IPS-18a (cell line): ENCODE results near the gene MRPL21.

ENCODE experiments used
- H3K27ac ChIP-seq: one replicate; pipeline ENCODE4 v1.5.1; 2013; ENCODE audit warnings: low read length
- H3K27me3 ChIP-seq: one replicate; pipeline ENCODE4 v1.6.1; 2013; ENCODE audit warnings: mild to moderate bottlenecking, low read length; ENCODE audit not compliant: control insufficient read depth, insufficient read depth
- H3K36me3 ChIP-seq: one replicate; pipeline ENCODE4 v1.6.1; 2013; ENCODE audit warnings: low read depth, low read length; ENCODE audit not compliant: control insufficient read depth
- H3K4me1 ChIP-seq: one replicate; pipeline ENCODE4 v1.6.1; 2013; ENCODE audit warnings: low read depth, low read length; ENCODE audit not compliant: control insufficient read depth
- H3K4me3 ChIP-seq: one replicate; pipeline ENCODE4 v1.5.1; 2013; ENCODE audit warnings: low read length
- H3K9ac ChIP-seq: one replicate; pipeline ENCODE4 v1.6.1; 2013; ENCODE audit warnings: mild to moderate bottlenecking, low read length, moderate library complexity
- H3K9me3 ChIP-seq: one replicate; pipeline ENCODE4 v1.6.1; 2013; ENCODE audit warnings: low read depth, low read length; ENCODE audit not compliant: control insufficient read depth

The MRPL21 gene

DNA sequence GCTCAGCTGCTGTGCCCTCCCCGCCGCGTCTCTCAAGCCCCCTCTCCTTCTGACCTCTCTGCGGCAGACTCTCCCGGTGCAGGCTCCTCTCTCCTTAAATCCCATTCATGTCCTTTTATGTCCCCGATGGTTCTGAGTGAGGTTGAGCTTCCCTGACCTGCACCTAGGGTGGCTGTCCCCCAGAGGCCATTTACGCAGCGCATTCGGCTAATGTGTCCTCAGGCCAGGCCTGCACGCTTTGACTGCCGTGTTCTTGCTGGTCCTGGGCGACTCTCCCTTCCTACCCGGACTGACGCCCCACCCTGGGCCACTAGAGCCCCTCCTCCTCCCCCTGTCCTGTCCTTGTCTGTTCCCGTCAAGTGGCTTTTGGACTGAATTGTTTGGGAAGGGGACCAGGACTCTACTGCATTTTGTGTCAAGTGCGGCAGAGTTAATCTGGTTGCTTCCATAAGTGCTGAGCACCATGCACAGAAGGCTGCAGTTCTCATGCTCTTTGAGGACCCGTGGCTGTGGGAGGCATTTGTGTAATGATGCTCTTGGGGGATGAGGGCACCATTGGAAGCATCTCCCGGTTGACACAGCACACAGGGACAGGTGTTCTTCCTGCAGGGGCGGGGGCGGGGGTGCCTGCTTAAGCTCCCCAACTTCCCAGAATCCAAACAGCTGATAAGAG lies 37.2 kb upstream of the MRPL21 start:
- no peaks in the 10 kb centered on the region for H3K27me3 ChIP-seq
- H3K4me3 ChIP-seq = no peak overlapping the region
- H3K27ac ChIP-seq = no peak overlapping the region
- no peaks in the 10 kb centered on the region for H3K4me1 ChIP-seq
- H3K36me3 ChIP-seq = peaks cover 25% of the 10 kb centered on the region
- H3K9me3 ChIP-seq = no peaks in the 10 kb centered on the region
- no peak overlapping the region for H3K9ac ChIP-seq

- Histone ChIP-seq H3K9ac (no peak overlapping the region), H3K27ac (no peak overlapping the region), H3K36me3 (peaks cover 28% of the 10 kb centered on the region), H3K4me1 (no peaks in the 10 kb centered on the region), H3K27me3 (no peaks in the 10 kb centered on the region), H3K4me3 (no peak overlapping the region), H3K9me3 (no peaks in the 10 kb centered on the region)
These were observed 36.2 kb upstream of the MRPL21 start for GRCh38 chr11:68939583-68940555.

DNA sequence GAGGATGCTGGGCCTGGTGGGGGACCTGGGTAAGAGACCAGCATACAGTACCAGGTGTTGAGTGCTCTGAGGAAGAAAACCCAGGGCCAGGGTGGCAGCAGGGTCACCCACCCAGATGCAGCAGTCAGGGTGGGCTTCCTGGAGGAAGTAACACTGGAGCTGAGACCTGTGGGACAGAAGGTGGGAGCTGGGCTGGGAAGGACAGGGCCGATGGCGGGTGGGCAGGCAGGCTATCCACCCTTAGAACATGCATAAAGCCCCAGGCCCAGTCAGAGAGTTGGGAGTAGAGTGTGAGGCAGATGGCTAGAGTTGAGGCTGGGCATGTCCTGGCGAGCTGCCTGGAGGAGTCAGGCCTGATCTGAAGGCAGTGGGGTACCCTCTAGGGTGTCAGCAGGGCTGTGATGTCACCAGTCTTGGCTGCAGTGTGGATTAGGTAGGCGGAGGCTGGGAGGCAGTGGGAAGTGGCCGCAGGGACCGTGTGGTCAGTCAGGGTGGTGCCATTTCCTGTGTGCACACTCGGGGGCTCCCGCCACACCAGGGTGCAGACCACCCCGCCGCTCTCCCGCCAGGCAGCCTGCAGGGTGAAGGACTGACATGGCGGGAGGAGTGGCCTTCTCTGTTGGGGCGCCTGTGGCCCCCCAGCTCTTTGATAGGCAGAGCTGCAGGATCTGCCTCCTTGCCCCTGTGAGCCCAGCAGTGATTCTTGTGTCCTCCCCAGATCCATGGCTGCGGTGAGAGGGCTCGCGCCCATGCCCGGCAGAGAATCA lies 35.4 kb upstream of the MRPL21 start:
- Histone ChIP-seq H3K4me1 (no peaks in the 10 kb centered on the region), H3K4me3 (no peak overlapping the region), H3K36me3 (peaks cover 28% of the 10 kb centered on the region), H3K9me3 (no peaks in the 10 kb centered on the region), H3K27ac (no peak overlapping the region), H3K27me3 (no peaks in the 10 kb centered on the region), H3K9ac (no peak overlapping the region)

- Histone ChIP-seq H3K9ac (no peak overlapping the region), H3K9me3 (no peaks in the 10 kb centered on the region), H3K4me3 (no peak overlapping the region), H3K27me3 (no peaks in the 10 kb centered on the region), H3K27ac (no peak overlapping the region), H3K36me3 (peaks cover 28% of the 10 kb centered on the region), H3K4me1 (no peaks in the 10 kb centered on the region)
These were observed 34.5 kb upstream of the MRPL21 start for GRCh38 chr11:68938088-68938487.

DNA sequence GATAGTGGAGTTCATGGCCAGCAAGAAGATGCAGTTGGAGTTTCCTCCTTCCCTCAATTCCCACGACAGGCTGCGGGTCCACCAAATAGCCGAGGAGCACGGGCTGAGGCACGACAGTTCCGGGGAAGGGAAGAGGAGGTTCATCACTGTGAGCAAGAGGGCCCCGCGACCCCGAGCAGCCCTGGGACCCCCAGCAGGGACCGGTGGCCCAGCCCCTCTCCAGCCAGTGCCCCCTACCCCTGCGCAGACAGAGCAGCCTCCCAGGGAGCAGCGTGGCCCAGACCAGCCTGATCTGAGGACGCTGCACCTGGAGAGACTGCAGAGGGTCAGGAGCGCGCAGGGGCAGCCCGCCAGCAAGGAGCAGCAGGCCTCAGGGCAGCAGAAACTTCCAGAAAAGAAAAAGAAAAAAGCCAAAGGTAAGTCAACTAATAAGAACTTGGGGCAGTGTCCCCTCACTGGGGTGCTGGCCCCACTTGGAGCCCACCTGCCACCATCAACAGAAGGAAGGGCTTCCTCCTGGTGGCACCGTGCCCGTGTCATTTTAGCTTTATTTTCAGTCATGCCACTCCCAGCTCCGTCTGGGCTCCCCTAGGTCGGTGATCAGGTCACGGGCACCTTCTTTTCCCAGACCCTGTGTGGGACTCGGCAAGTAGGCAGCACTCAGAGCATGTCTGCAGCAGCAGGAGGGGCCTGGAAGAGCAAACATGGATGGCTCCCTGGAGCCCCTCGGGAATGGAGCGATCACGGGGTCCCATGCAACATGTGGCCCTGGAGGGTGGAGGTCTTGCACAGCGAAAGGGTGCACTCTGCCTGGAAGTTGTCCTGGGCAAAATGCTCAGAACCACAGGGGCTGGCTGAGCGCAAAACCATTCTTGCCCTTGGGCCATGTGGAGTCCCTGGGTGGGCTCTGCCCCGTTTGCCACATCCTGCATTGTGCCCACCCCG lies 33.3 kb upstream of the MRPL21 start:
- Histone ChIP-seq H3K9me3 (no peaks in the 10 kb centered on the region), H3K4me3 (no peak overlapping the region), H3K27ac (no peak overlapping the region), H3K36me3 (peaks cover 28% of the 10 kb centered on the region), H3K9ac (no peak overlapping the region), H3K4me1 (no peaks in the 10 kb centered on the region), H3K27me3 (no peaks in the 10 kb centered on the region)

- H3K4me3 ChIP-seq = no peak overlapping the region
- no peaks in the 10 kb centered on the region for H3K9me3 ChIP-seq
- H3K36me3 ChIP-seq = peaks cover 31% of the 10 kb centered on the region
- no peaks in the 10 kb centered on the region for H3K27me3 ChIP-seq
- H3K9ac ChIP-seq = no peak overlapping the region
- H3K4me1 ChIP-seq = no peaks in the 10 kb centered on the region
- H3K27ac ChIP-seq = no peak overlapping the region
These were observed 32.7 kb upstream of the MRPL21 start for GRCh38 chr11:68936358-68936636.

DNA sequence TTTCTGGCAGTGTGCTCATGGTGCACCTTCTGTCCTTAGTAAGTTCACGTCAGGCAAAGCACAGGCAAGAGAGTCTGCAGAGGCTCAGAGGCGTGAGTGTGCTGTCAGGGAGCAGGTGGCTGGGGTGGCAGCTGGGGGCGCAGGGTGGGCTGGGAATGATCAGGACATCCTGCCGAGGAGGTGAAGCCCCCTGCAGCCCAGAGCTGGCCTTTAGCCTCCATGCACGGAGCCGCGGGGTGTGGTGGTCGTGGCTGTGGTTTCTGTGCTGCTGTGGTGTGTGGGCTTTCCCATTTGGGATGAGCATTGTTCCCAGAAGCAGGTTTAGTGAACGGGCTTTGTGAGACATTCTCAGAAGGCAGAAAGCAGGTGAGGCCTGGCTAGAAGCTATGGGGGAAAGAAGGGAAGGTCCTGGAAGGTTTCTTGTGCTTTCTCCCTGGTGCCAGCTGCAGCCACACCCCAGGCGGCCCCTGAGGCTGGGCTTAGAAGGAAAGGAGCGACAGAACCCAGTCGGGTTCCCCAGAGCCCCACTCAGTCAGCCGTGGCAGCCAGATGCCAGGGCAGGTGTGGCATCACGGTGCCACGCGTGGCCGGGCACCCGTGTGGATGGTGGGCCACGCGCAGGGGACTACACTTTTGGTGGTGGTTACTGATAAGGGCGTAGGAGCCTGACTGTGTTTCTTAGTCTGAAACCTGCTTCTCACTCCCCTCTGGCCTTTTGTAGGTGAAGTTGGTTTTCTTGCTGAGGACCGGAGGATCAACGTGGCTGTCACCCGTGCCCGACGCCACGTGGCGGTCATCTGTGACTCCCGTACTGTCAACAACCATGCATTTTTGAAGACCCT lies 32.1 kb upstream of the MRPL21 start:
- Histone ChIP-seq H3K27ac (no peak overlapping the region), H3K27me3 (no peaks in the 10 kb centered on the region), H3K4me3 (no peak overlapping the region), H3K9ac (no peak overlapping the region), H3K36me3 (peaks cover 31% of the 10 kb centered on the region), H3K9me3 (no peaks in the 10 kb centered on the region), H3K4me1 (no peaks in the 10 kb centered on the region)

- Histone ChIP-seq H3K27me3 (no peaks in the 10 kb centered on the region), H3K36me3 (peaks cover 34% of the 10 kb centered on the region), H3K9ac (no peak overlapping the region), H3K4me3 (no peak overlapping the region), H3K9me3 (no peaks in the 10 kb centered on the region), H3K4me1 (no peaks in the 10 kb centered on the region), H3K27ac (no peak overlapping the region)
These were observed 31.4 kb upstream of the MRPL21 start for GRCh38 chr11:68935066-68935465.

DNA sequence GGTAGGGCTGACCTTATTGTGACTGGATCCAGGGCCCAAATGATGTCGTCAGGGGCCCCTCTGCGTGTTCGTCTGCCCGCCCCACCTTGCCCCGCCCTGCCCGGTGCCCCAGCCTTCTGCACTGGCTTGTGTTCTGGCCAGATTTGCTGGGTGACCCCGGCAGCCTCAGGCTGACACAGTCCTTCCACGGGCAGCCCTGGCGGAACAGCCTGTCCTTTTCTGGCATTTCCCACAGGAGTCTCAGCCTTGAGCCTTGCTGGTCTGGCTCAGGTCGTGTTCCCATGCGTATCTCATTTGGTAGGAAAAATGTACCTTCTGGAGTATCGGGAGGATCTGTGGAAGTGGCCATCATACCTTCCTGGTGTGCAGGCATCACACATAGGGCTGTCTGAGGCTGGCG lies 31.0 kb upstream of the MRPL21 start:
- H3K27ac ChIP-seq = no peak overlapping the region
- no peak overlapping the region for H3K4me3 ChIP-seq
- H3K9me3 ChIP-seq = no peaks in the 10 kb centered on the region
- peaks cover 37% of the 10 kb centered on the region for H3K36me3 ChIP-seq
- no peak overlapping the region for H3K9ac ChIP-seq
- no peaks in the 10 kb centered on the region for H3K4me1 ChIP-seq
- H3K27me3 ChIP-seq = no peaks in the 10 kb centered on the region

DNA sequence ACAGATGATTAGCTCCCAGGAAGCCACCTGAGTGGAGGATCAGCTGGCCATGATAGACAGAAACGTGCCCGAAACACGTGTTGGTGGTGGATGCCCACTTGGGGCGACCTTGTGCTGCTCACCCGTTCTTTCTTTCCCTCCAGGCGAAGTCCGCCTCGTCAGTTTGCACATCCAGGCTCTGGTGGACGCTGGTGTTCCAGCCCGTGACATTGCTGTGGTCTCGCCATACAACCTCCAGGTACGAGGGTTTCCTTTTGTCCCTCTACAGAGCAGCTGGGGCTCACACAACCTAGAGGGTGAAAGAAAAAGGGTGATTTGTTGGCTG lies 30.7 kb upstream of the MRPL21 start:
- peaks cover 41% of the 10 kb centered on the region for H3K36me3 ChIP-seq
- H3K9me3 ChIP-seq = no peaks in the 10 kb centered on the region
- H3K4me1 ChIP-seq = no peaks in the 10 kb centered on the region
- H3K9ac ChIP-seq = no peak overlapping the region
- no peak overlapping the region for H3K4me3 ChIP-seq
- no peak overlapping the region for H3K27ac ChIP-seq
- no peaks in the 10 kb centered on the region for H3K27me3 ChIP-seq
